Measurements from ENCODE around the gene BIRC6. TPM values are rescaled to one million over a fixed set of nuclear protein-coding genes. Genes with fewer than 3 reads are reported as not detected.

Gene BIRC6
- total RNA-seq, 2 donors from 2014 or later = 149 to 160 TPM

GRCh38 chr2:32617599-32618189, 260.9 kb downstream of the BIRC6 start:
- Histone ChIP-seq H3K4me3 (no peak overlapping the region), H3K36me3 (no peaks in the 10 kb centered on the region), H3K9me3 (no peaks in the 10 kb centered on the region), H3K27me3 (replicated peaks; ENCODE audit: insufficient read depth) (no peaks in the 10 kb centered on the region), H3K27ac (no peak overlapping the region), H3K4me1 (ENCODE audit: control insufficient read depth in 1 of 2, low read depth in 2 of 2) (peaks cover 19 to 33% of the 10 kb centered on the region in 2 donors)
- ATAC-seq (ENCODE audit: insufficient number of reproducible peaks, low FRiP score, low read depth) (no peak), DNase-seq (ENCODE audit: low spot score) (no peak)
- TF ChIP-seq CTCF (IDR thresholded peaks at IDR 0.05) = no peak

GRCh38 chr2:32622570-32623310, 265.9 kb downstream of the BIRC6 start:
- H3K27ac ChIP-seq = peak overlapping the region; percentile 70 to 75
- ATAC-seq (ENCODE audit: insufficient number of reproducible peaks, low FRiP score, low read depth) = no peak

GRCh38 chr2:32623311-32623706, 266.5 kb downstream of the BIRC6 start:
- Histone ChIP-seq H3K27me3 (replicated peaks; ENCODE audit: insufficient read depth) (no peaks in the 10 kb centered on the region), H3K27ac (peak overlapping the region; percentile 64 to 70), H3K9me3 (no peaks in the 10 kb centered on the region), H3K4me1 (ENCODE audit: control insufficient read depth in 1 of 2, low read depth in 2 of 2) (peaks cover 25 to 47% of the 10 kb centered on the region in 2 donors), H3K36me3 (no peaks in the 10 kb centered on the region), H3K4me3 (no peak overlapping the region)
- no peak for DNase-seq (ENCODE audit: low spot score)
- ATAC-seq (ENCODE audit: insufficient number of reproducible peaks, low FRiP score, low read depth) = no peak
- TF ChIP-seq CTCF (IDR thresholded peaks at IDR 0.05) = no peak

More at GRCh38 chr2:32622570-32623310, 265.9 kb downstream of the BIRC6 start:
- TF ChIP-seq CTCF (IDR thresholded peaks at IDR 0.05) = no peak
- DNase-seq (ENCODE audit: low spot score) = no peak
- Histone ChIP-seq H3K27me3 (replicated peaks; ENCODE audit: insufficient read depth) (no peaks in the 10 kb centered on the region), H3K9me3 (no peaks in the 10 kb centered on the region), H3K4me1 (ENCODE audit: control insufficient read depth in 1 of 2, low read depth in 2 of 2) (peaks cover 25 to 47% of the 10 kb centered on the region in 2 donors), H3K36me3 (no peaks in the 10 kb centered on the region), H3K4me3 (peak overlapping the region; percentile 15)

GRCh38 chr2:32624812-32625211, 268.0 kb downstream of the BIRC6 start:
- H3K4me1 ChIP-seq (ENCODE audit: control insufficient read depth in 1 of 2, low read depth in 2 of 2) = peaks cover 21 to 43% of the 10 kb centered on the region in 2 donors
- ATAC-seq (ENCODE audit: insufficient number of reproducible peaks, low FRiP score, low read depth) = no peak
- H3K4me3 ChIP-seq = no peak overlapping the region
- TF ChIP-seq CTCF (IDR thresholded peaks at IDR 0.05) = no peak
- DNase-seq (ENCODE audit: low spot score) = no peak
- H3K27me3 ChIP-seq (replicated peaks; ENCODE audit: insufficient read depth) = no peaks in the 10 kb centered on the region
- H3K9me3 ChIP-seq = no peaks in the 10 kb centered on the region
- H3K36me3 ChIP-seq = no peaks in the 10 kb centered on the region
- no peak overlapping the region for H3K27ac ChIP-seq

GRCh38 chr2:32626639-32627221, 269.9 kb downstream of the BIRC6 start:
- Histone ChIP-seq H3K27me3 (replicated peaks; ENCODE audit: insufficient read depth) (no peaks in the 10 kb centered on the region), H3K4me1 (ENCODE audit: control insufficient read depth in 1 of 2, low read depth in 2 of 2) (peaks cover 19 to 34% of the 10 kb centered on the region in 2 donors), H3K27ac (peak overlapping the region in 1 of 2 donors; percentile 87), H3K9me3 (no peaks in the 10 kb centered on the region), H3K36me3 (peaks cover 4% of the 10 kb centered on the region), H3K4me3 (peak overlapping the region; percentile 96)
- DNase-seq (ENCODE audit: low spot score) = no peak
- TF ChIP-seq CTCF (IDR thresholded peaks at IDR 0.05) = no peak
- ATAC-seq (ENCODE audit: insufficient number of reproducible peaks, low FRiP score, low read depth) = no peak
